NT2/D1 (cell line): ENCODE results near the gene FOXO6.

ENCODE experiments used
- YY1 ChIP-seq: IDR thresholded peaks from 2 replicates; pipeline ENCODE4 v1.6.1; 2011; ENCODE audit not compliant: insufficient read length, insufficient read depth
- ZNF274 ChIP-seq: IDR thresholded peaks from 2 replicates; pipeline ENCODE4 v1.6.1; 2011; ENCODE audit warnings: mild to moderate bottlenecking, low read depth, low read length

DNA sequence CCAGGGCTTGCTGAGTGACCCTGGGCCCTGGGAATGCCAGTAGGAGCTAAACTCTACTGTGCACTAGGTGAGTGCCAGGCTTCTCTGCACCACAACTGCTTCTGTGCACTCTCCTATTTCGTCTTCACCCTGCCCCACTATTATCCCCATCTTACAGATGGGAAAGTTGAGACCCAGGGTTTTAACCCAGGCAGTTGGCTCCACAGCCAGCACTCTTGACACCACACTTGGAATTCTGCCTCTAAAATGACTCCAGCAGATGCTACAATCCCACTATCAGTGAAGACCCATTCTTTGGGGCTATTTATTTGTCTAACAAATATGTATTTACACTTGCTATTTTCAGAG, 56.1 kb downstream of the FOXO6 start:
- TF ChIP-seq YY1 (no peak), ZNF274 (no peak)
